Measurements from ENCODE around the gene HAS3.

GRCh38 chr16:69105501-69106361, at the start of gene HAS3:
- no peak for TF ChIP-seq POLR2A (IDR thresholded peaks at IDR 0.05; ENCODE audit: low read length)
- no peak for TF ChIP-seq GATA1 (IDR thresholded peaks at IDR 0.05; ENCODE audit: low read depth, low read length)

Measured in erythroblast (primary cell).